ENCODE measurements around the gene GNPAT. TPM values are rescaled to one million over a fixed set of nuclear protein-coding genes. Genes with fewer than 3 reads are reported as not detected.

GNPAT gene
- total RNA-seq, 1 experiment from 2014 or later = 95.9 TPM

GRCh38 chr1:231313661-231314060 lies 72.6 kb downstream of the GNPAT start:
- no peak for DNase-seq (ENCODE audit: extremely low read depth, low read depth)

GRCh38 chr1:231315887-231316286 lies 74.9 kb downstream of the GNPAT start:
- DNase-seq (ENCODE audit: extremely low read depth, low read depth) = peak; percentile 59

GRCh38 chr1:231317306-231318014 lies 76.4 kb downstream of the GNPAT start:
- DNase-seq (ENCODE audit: extremely low read depth, low read depth) = no peak

DNA sequence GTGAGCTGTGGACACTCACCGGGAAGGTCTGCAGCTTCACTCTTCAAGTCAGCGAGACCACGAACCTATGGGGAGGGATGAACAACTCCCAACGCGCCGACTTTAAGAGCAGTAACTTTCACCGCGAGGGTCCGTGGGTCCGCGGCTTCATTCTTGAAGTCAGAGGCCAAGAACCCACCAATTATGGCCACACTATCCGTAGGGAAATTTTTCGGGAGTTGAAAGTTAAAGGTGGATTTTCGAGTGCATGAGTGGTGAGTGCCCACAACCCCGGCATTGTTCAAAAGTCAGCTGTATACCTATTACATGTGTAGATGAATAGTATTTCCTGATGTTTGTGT lies 77.0 kb downstream of the GNPAT start:
- no peak for DNase-seq (ENCODE audit: extremely low read depth, low read depth)

- no peak for DNase-seq (ENCODE audit: extremely low read depth, low read depth)
Observed at GRCh38 chr1:231318568-231318967, 77.6 kb downstream of the GNPAT start.

GRCh38 chr1:231319080-231319479 lies 78.1 kb downstream of the GNPAT start:
- DNase-seq (ENCODE audit: extremely low read depth, low read depth) = no peak

- DNase-seq (ENCODE audit: extremely low read depth, low read depth) = no peak
Observed at GRCh38 chr1:231322880-231323530, 82.0 kb downstream of the GNPAT start.

DNA sequence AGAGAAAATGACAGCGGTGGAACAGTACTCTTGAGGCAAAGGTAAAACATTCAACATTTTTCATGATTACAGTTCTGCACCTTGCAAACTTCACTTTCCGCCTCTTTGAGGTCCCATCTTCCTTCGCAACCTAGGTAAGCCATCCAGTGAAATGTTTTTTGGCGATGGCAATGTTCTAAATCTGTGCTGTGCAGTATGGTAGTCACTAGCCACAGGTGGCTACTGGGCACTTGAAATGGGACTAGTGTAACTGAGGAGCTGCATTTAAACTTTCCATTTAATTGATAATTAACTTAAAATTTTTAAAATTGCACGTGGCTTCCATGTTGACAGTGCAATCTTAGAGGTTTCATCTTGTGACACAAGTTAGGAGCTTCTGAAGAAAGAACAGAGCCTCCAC lies 83.6 kb downstream of the GNPAT start:
- no peak for DNase-seq (ENCODE audit: extremely low read depth, low read depth)

GRCh38 chr1:231326248-231326647 lies 85.2 kb downstream of the GNPAT start:
- DNase-seq (ENCODE audit: extremely low read depth, low read depth) = no peak

Small RNA genes within 50 kb of the gene (small RNA-seq; reads per million reads assigned to genes)
- gene RNA5SP80 = 0 reads per million in 2 experiments

Other genes with a start within 250 kb of the GNPAT start
- 36.6 and 39.3 TPM in 2 replicates for gene FAM89A, start 201.0 kb upstream of the GNPAT start, total RNA-seq (2014; rRNA removed; shearing (Covaris generic))
- gene TRIM67, start 79.2 kb upstream of the GNPAT start, total RNA-seq (2014; rRNA removed; shearing (Covaris generic)) = 0.07 and 0.12 TPM in 2 replicates
- 17.8 and 20.1 TPM in 2 replicates for gene EXOC8, start 96.6 kb downstream of the GNPAT start, total RNA-seq (2014; rRNA removed; shearing (Covaris generic))
- gene SPRTN, start 97.1 kb downstream of the GNPAT start, total RNA-seq (2014; rRNA removed; shearing (Covaris generic)) = 16.7 and 21.4 TPM in 2 replicates
- gene EGLN1, start 181.1 kb downstream of the GNPAT start, total RNA-seq (2014; rRNA removed; shearing (Covaris generic)) = 70.0 and 77.3 TPM in 2 replicates

Measured in NCI-H460 (cell line).